Endometrial microvascular endothelial cells (primary cell): ENCODE data around the gene VRK1. TPM values are rescaled to one million over a fixed set of nuclear protein-coding genes. Genes with fewer than 3 reads are reported as not detected.

Source experiments
- in situ Hi-C: cut with HindIII; loops from 2 replicates; pipeline ENCODE4 v1.10.0; 2017; ENCODE audit warnings: low sequenced_read_pairs, low pct_unique_long_range_greater_than_20kb; ENCODE audit errors: inconsistent ontology term
- total RNA-seq: library from RNA; depleted of rRNA; stranded (reverse); fragments of >200 nt; gene quantifications from one replicate; pipeline ENCODE4 v1.2.3, GENCODE V29; 2015; ENCODE audit errors: inconsistent ontology term

Gene VRK1
- total RNA-seq, 1 donor from 2014 or later, result 17.5 TPM

- in situ Hi-C loops, result no loop called here
Observed at GRCh38 chr14:96903444-96904023, 106.4 kb downstream of the VRK1 start.

GRCh38 chr14:96904201-96904600 lies 107.0 kb downstream of the VRK1 start:
- in situ Hi-C loops, result no loop called here

DNA sequence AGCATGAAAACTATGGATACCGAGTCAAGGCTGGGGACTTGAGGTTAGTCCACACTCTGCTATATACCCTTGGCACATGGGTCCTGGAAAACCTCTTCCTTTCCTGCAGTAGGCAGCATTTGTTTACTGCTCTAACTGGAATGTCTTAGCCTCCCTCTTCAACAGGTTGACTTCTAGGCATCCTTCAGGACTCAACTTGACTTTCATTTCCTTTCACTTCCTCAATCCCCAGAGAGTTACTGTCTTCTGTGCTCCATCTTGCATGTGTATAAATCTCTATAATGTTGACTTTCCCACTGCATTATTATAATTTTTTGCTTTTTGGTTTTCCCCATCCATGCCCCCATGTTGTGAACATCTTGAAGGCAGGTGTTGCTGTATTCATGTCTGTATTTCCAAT lies 107.9 kb downstream of the VRK1 start:
- in situ Hi-C loops, result no loop called here

DNA sequence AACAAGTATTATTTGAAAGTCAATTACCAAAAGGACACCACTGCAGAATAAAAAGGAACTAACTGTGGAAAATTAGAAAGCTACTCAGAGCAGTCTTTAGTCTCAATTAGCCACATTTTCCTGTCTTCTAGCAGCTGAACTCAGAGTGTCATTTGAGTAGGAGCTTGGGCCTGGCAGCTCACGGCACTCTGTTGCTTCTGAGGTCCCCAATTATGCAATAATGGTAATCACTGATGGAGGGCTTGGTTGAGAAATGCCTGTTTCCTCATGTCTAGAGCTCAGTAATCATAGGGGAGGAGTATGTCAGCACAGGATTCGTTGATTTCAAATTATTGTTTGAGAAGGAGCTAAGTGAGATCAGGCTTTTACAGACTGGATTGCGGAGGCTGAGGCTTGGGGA lies 108.6 kb downstream of the VRK1 start:
- in situ Hi-C loops, result no loop called here

- in situ Hi-C loops, result no loop called here
Observed at GRCh38 chr14:96906434-96906833, 109.3 kb downstream of the VRK1 start.

DNA sequence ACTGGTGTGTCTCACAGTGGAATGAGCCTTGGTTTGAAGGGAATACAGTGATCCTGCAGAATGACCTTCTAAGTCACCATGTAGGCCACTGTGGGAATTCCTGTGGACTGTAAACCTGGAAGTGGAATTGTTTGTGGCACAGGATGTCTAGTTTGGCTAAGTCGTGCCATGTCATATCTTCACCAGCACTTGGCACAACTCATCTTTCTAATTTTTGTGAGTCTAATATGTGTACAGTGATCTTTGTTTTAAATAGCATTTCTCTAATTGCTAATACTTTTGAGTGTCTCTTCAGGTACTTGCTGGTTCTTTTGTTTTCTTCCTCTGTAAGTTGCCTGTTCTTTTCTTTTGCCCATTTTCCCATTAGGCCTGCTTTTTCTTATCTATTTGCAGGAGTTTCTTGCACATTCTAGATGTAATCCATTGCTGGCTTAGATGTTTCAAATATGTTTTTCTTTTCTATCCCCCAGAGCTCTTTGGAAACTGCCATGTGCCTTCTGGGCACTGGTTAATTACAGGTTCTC lies 112.7 kb downstream of the VRK1 start:
- in situ Hi-C loops, result no loop called here

DNA sequence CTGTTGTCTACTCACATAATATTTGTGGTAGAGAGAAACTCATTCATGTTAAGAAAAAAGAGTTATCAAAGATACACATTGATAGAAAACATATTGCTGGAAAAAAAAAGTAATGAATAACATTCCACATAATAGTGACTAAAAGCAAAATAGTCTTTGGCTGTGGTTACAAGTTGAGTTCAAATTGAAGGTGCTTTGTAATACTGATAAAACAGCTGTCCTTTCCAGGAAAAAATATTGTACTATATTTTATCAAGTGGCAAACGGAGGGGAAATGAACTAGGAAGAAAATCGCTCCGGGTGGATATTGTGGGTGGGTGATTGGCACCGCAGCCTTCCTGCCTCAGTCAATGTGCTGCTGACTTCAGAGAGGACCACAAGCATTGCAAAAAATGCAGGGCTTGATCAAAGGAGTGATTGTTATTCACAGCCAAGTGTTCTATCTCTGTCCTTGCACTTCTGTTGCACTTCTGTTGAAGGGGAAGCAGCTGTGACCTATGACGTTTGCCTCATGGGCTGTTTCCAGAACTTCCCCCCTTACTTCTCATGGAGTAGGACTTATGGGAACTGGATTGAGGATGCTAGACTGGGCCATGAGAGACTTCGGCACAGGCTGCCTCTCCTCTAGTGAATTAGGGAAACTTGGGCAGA lies 114.4 kb downstream of the VRK1 start:
- in situ Hi-C loops, result no loop called here

DNA sequence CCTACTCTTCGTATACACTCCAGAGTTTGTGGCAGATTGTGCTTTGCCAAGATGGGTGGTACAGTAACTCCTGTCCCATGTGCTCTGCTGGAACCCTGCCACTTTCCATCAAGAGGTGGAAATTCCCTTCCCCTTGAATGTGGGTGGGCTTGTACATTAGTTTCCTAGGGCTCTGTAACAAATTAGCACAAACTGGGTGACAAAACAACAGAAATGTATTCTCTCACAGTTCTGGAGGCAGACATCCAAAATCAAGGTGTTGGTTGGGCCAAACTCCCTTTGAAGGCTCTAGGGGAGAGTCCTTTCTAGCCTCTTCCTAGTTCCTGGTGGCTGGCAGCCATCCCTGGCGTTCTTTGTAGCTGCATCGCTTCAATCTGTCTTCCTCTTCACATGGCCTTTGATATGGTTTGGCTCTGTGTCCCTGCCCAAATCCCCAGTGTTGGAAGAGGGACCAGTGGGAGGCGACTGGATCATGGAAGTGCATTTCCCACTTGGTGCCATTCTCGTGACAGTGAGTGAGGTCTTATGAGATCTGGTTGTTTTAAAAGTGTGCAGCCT lies 117.5 kb downstream of the VRK1 start:
- in situ Hi-C loops, result no loop called here

DNA sequence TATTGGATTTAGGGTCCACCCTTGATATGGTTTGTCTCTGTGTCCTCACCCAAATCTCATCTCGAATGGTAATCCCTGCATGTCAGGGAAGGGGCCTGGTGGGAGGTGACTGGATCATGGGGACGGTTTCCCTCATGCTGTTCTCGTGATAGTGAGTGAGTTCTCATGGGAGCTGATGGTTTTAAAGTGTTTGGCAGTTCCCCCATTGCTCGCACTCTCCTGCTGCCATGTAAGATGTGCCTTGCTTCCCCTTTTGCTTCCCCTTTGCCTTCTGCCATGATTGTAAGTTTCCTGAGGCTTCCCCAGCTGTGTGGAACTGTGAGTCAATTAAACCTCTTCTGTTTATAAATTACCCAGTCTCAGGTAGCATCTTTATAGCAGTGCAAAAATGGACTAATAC lies 118.3 kb downstream of the VRK1 start:
- in situ Hi-C loops, result no loop called here

DNA sequence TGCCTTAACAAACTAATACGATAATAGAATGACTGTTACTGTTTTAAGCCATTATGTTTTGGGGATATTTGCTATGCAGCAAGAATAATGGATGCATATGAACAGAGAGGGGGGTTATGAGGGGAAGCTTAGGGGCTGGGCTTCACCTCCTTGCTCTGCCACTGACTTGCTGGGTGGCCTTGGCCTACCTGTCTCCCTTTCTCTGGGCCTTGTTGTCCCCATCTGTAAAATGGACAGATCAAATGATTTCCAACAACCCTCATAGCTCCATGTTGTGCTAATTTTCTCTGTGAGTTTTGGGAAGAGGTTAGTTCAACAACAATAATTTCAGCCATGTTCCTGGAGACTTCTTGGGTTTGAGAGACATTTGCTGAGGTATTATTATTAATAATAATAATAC lies 119.6 kb downstream of the VRK1 start:
- in situ Hi-C loops, result no loop called here

GRCh38 chr14:96917442-96917963 lies 120.3 kb downstream of the VRK1 start:
- in situ Hi-C loops, result no loop called here

- in situ Hi-C loops, result no loop called here
Observed at GRCh38 chr14:96920023-96920422, 122.8 kb downstream of the VRK1 start.

GRCh38 chr14:96920820-96921219 lies 123.6 kb downstream of the VRK1 start:
- in situ Hi-C loops, result no loop called here

DNA sequence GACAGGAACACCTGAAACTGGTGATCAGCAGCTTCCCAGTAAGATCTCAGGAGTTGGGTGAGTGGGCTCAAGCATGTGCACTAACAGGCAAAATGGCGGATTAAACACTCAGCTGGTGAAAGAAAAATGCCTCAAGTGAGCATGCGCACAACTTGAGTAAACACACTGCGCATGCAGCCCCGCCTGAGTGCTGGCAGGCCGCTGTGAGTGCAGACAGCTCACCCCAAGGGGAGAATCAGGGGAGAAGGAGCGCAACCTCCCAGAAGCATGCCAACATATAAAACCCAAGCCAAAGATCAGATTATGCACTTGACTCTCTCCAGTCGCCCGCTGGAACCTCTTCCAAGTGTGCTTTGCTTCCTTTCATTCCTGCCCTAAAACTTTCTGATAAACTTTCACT lies 125.8 kb downstream of the VRK1 start:
- in situ Hi-C loops, result no loop called here

DNA sequence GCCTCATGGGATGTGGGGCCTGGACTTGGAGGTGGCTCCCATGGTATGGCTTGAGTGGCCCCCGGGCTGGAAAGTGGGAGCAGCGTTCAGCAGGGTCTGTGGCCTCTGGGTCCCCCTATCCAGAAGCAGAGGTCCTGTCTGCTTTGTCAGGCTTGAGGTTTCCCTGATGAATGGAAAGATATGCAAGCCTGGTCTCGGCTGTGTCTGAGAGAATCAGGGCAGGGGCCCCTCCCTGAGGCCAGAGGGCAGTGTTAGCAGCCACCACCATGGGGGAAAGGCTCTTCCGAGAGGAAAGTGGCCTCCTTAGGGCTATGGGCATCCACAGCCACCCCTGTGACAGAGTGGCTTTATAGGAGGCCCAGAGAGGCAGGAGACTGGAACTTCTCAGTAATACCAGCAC lies 128.2 kb downstream of the VRK1 start:
- in situ Hi-C loops, result no loop called here

DNA sequence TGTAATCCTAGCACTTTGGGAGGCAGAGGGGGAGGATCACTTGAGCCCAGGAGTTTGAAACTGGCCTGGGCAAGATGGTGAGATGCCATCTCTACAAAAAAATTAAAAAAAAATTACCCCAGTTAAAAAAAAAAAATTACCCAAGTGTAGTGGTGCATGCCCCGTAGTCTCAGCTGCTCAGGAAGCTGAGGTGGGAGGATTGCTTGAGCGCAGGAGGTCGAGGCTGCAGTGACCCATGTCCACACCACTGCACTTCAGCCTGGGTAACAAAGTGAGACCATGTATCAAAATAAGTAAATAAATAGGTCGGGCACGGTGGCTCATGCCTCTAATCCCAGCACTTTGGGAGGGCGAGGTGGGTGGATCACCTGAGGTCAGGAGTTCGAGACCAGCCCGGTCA lies 128.8 kb downstream of the VRK1 start:
- in situ Hi-C loops, result no loop called here

DNA sequence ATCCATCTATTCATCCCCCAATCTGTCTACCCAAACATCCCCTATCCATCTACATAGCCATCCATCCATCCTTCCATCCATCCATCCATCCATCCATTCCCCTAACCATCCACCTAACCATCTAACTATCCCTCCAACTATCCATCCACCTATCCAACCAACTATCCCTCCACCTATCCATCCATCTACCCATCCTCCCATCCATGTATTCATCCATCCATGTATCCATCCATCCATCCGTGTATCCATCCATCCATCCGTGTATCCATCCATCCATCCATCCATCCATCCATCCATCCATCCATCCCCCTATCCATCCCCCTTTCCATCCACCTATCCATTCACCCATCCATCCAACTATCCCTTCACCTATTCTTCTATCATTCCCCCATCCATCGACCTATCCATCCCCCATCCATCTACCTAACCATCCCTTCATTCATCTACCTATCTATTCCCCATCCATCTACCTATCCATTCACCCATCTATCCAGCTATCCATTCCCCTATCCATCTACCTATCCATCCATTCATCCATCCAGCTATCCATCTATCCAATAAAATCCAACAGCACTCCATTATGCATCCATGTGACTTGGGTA lies 131.7 kb downstream of the VRK1 start:
- in situ Hi-C loops, result no loop called here

GRCh38 chr14:96929950-96930349 lies 132.8 kb downstream of the VRK1 start:
- in situ Hi-C loops, result no loop called here

GRCh38 chr14:96930526-96930925 lies 133.3 kb downstream of the VRK1 start:
- in situ Hi-C loops, result no loop called here
